ENCODE measurements around the gene CORO2A. TPM values are rescaled to one million over a fixed set of nuclear protein-coding genes. Genes with fewer than 3 reads are reported as not detected.
A peak's percentile ranks its signal among the peaks of the same experiment; 100 is the strongest.

Gene CORO2A
- total RNA-seq, 2 experiments from 2014 or later, result 6.8 to 8.5 TPM

- ATAC-seq (ENCODE audit: poor library complexity), result no peak
- Histone ChIP-seq H3K27me3 (ENCODE audit: control insufficient read depth in 1 of 2, insufficient read depth in 2 of 2, low read length in 2 of 2) (no peaks in the 10 kb centered on the region), H3K27ac (ENCODE audit: low read depth in 1 of 2, low read length in 2 of 2) (peak overlapping the region in 1 of 2 donors; percentile 9), H3K36me3 (ENCODE audit: insufficient read depth, low read length) (peaks cover 81% of the 10 kb centered on the region), H3K4me1 (ENCODE audit: insufficient read depth, low read length) (peaks cover 16% of the 10 kb centered on the region), H3K4me3 (ENCODE audit: low read length) (no peak overlapping the region), H3K9me3 (ENCODE audit: control insufficient read depth in 1 of 2, insufficient read depth in 1 of 2, low read length in 2 of 2) (no peaks in the 10 kb centered on the region)
- H3K36me3 Mint-ChIP-seq (ENCODE audit: low read depth), result peaks cover 91% of the 10 kb centered on the region
- intact Hi-C loops (cut with DNase I, micrococcal nuclease), result no loop called here
- H3K9me3 Mint-ChIP-seq, result no peaks in the 10 kb centered on the region
- no peaks in the 10 kb centered on the region for H3K27me3 Mint-ChIP-seq
- DNase-seq, result peak in 3 of 14 experiments; percentile 15 to 52 (median 44)
- H3K4me1 Mint-ChIP-seq (ENCODE audit: low read depth), result peaks cover 61% of the 10 kb centered on the region
- peak overlapping the region; percentile 69 for H3K27ac Mint-ChIP-seq
- no peak overlapping the region for H3K4me3 Mint-ChIP-seq
- ChIA-PET POLR2A (interaction anchor here (1.6 kb wide), 1 partner anchor 24 kb away, joined by 4 read pairs; no protein-coding TSS in a partner anchor), CTCF (no interaction called here)
- no peak for TF ChIP-seq CTCF (IDR thresholded peaks at IDR 0.05)
These were observed 110.8 kb downstream of the CORO2A start for GRCh38 chr9:98081477-98082219.

- intact Hi-C loops (cut with DNase I, micrococcal nuclease), result no loop called here
These were observed 111.7 kb downstream of the CORO2A start for GRCh38 chr9:98080780-98081179.

GRCh38 chr9:98080326-98080725, 112.1 kb downstream of the CORO2A start:
- H3K36me3 ChIP-seq (ENCODE audit: insufficient read depth, low read length), result peaks cover 69% of the 10 kb centered on the region
- no peak for TF ChIP-seq CTCF (IDR thresholded peaks at IDR 0.05)
- no peaks in the 10 kb centered on the region for H3K27me3 Mint-ChIP-seq
- intact Hi-C loops (cut with DNase I, micrococcal nuclease), result no loop called here
- no peak for ATAC-seq (ENCODE audit: poor library complexity)
- no peak overlapping the region for H3K4me3 Mint-ChIP-seq
- no peak for DNase-seq
- H3K27me3 ChIP-seq (ENCODE audit: control insufficient read depth in 1 of 2, insufficient read depth in 2 of 2, low read length in 2 of 2), result no peaks in the 10 kb centered on the region
- CTCF ChIA-PET, result interaction anchor here (1.2 to 1.7 kb wide), 2 partner anchors 11 to 111 kb away, joined by 3 read pairs; no protein-coding TSS in a partner anchor
- peak overlapping the region; percentile 69 for H3K27ac Mint-ChIP-seq
- no peaks in the 10 kb centered on the region for H3K9me3 Mint-ChIP-seq
- POLR2A ChIA-PET, result interaction anchor here (1.6 kb wide), 1 partner anchor 23 kb away, joined by 4 read pairs; no protein-coding TSS in a partner anchor
- H3K27ac ChIP-seq (ENCODE audit: low read depth in 1 of 2, low read length in 2 of 2), result no peak overlapping the region
- H3K36me3 Mint-ChIP-seq (ENCODE audit: low read depth), result peaks cover 84% of the 10 kb centered on the region
- peaks cover 27% of the 10 kb centered on the region for H3K4me1 ChIP-seq (ENCODE audit: insufficient read depth, low read length)
- no peak overlapping the region for H3K4me3 ChIP-seq (ENCODE audit: low read length)
- H3K4me1 Mint-ChIP-seq (ENCODE audit: low read depth), result peaks cover 67% of the 10 kb centered on the region
- H3K9me3 ChIP-seq (ENCODE audit: control insufficient read depth in 1 of 2, insufficient read depth in 1 of 2, low read length in 2 of 2), result no peaks in the 10 kb centered on the region

More at GRCh38 chr9:98080780-98081179, 111.7 kb downstream of the CORO2A start:
- ATAC-seq (ENCODE audit: poor library complexity) (no peak), DNase-seq (peak in 1 of 14 experiments; percentile 29)
- H3K27ac Mint-ChIP-seq, result peak overlapping the region; percentile 69
- H3K4me1 Mint-ChIP-seq (ENCODE audit: low read depth), result peaks cover 62% of the 10 kb centered on the region
- no peaks in the 10 kb centered on the region for H3K9me3 Mint-ChIP-seq
- H3K27me3 Mint-ChIP-seq, result no peaks in the 10 kb centered on the region
- H3K36me3 Mint-ChIP-seq (ENCODE audit: low read depth), result peaks cover 86% of the 10 kb centered on the region
- H3K27me3 ChIP-seq (ENCODE audit: control insufficient read depth in 1 of 2, insufficient read depth in 2 of 2, low read length in 2 of 2), result no peaks in the 10 kb centered on the region
- TF ChIP-seq CTCF (IDR thresholded peaks at IDR 0.05), result no peak
- peaks cover 72% of the 10 kb centered on the region for H3K36me3 ChIP-seq (ENCODE audit: insufficient read depth, low read length)
- no peaks in the 10 kb centered on the region for H3K9me3 ChIP-seq (ENCODE audit: control insufficient read depth in 1 of 2, insufficient read depth in 1 of 2, low read length in 2 of 2)
- H3K27ac ChIP-seq (ENCODE audit: low read depth in 1 of 2, low read length in 2 of 2), result no peak overlapping the region
- no peak overlapping the region for H3K4me3 ChIP-seq (ENCODE audit: low read length)
- CTCF ChIA-PET, result no interaction called here
- peaks cover 25% of the 10 kb centered on the region for H3K4me1 ChIP-seq (ENCODE audit: insufficient read depth, low read length)
- POLR2A ChIA-PET, result interaction anchor here (0.6 to 1.6 kb wide), 2 partner anchors 12 to 24 kb away, joined by 3 to 4 read pairs; no protein-coding TSS in a partner anchor
- H3K4me3 Mint-ChIP-seq, result no peak overlapping the region
